ENCODE measurements around the gene INTS14.

Gene INTS14

GRCh38 chr15:65603559-65603958 is 7.4 kb downstream of the INTS14 start:
- no peak overlapping the region for H3K4me3 ChIP-seq (replicated peaks in 1 of 2; ENCODE audit: low read depth in 2 of 2, low read length in 2 of 2)
- DNase-seq (ENCODE audit: low read depth in 2 of 2), result no peak
- TF ChIP-seq CTCF (IDR thresholded peaks at IDR 0.05; ENCODE audit: low read depth, low read length), result no peak

GRCh38 chr15:65603134-65603533 is 7.8 kb downstream of the INTS14 start:
- no peak overlapping the region for H3K4me3 ChIP-seq (replicated peaks in 1 of 2; ENCODE audit: low read depth in 2 of 2, low read length in 2 of 2)
- DNase-seq (ENCODE audit: low read depth in 2 of 2), result no peak
- TF ChIP-seq CTCF (IDR thresholded peaks at IDR 0.05; ENCODE audit: low read depth, low read length), result no peak

GRCh38 chr15:65599677-65600076 is 11.3 kb downstream of the INTS14 start:
- no peak for TF ChIP-seq CTCF (IDR thresholded peaks at IDR 0.05; ENCODE audit: low read depth, low read length)
- no peak overlapping the region for H3K4me3 ChIP-seq (replicated peaks in 1 of 2; ENCODE audit: low read depth in 2 of 2, low read length in 2 of 2)

GRCh38 chr15:65598468-65598867 is 12.5 kb downstream of the INTS14 start:
- no peak for TF ChIP-seq CTCF (IDR thresholded peaks at IDR 0.05; ENCODE audit: low read depth, low read length)
- H3K4me3 ChIP-seq (replicated peaks in 1 of 2; ENCODE audit: low read depth in 2 of 2, low read length in 2 of 2), result no peak overlapping the region
- DNase-seq (ENCODE audit: low read depth in 2 of 2), result no peak

More at GRCh38 chr15:65599677-65600076, 11.3 kb downstream of the INTS14 start:
- DNase-seq (ENCODE audit: low read depth in 2 of 2), result no peak

GRCh38 chr15:65595960-65596359 is 15.0 kb downstream of the INTS14 start:
- peak; percentile 14 for TF ChIP-seq CTCF (IDR thresholded peaks at IDR 0.05; ENCODE audit: low read depth, low read length)
- H3K4me3 ChIP-seq (replicated peaks in 1 of 2; ENCODE audit: low read depth in 2 of 2, low read length in 2 of 2), result no peak overlapping the region
- DNase-seq (ENCODE audit: low read depth in 2 of 2), result peak; percentile 17 to 22

GRCh38 chr15:65587094-65587493 is 23.8 kb downstream of the INTS14 start:
- TF ChIP-seq CTCF (IDR thresholded peaks at IDR 0.05; ENCODE audit: low read depth, low read length), result no peak
- DNase-seq (ENCODE audit: low read depth in 2 of 2), result no peak

GRCh38 chr15:65584241-65584640 is 26.7 kb downstream of the INTS14 start:
- no peak for TF ChIP-seq CTCF (IDR thresholded peaks at IDR 0.05; ENCODE audit: low read depth, low read length)
- no peak for DNase-seq (ENCODE audit: low read depth in 2 of 2)
- H3K4me3 ChIP-seq (replicated peaks in 1 of 2; ENCODE audit: low read depth in 2 of 2, low read length in 2 of 2), result no peak overlapping the region

More at GRCh38 chr15:65587094-65587493, 23.8 kb downstream of the INTS14 start:
- no peak overlapping the region for H3K4me3 ChIP-seq (replicated peaks in 1 of 2; ENCODE audit: low read depth in 2 of 2, low read length in 2 of 2)
